GM13976 (cell line): ENCODE measurements around the gene ASB15.

ENCODE experiments used
- DNase-seq: peaks from one replicate; pipeline ENCODE4 v3.0.0; 2012; ENCODE audit warnings: low spot score
- in situ Hi-C: fragments of 300-500 bp; cut with MboI; formaldehyde crosslinking; loops from one replicate; pipeline ENCODE4 v1.12.0; 2022; ENCODE audit warnings: low sequenced_read_pairs, mixed read lengths, inconsistent platforms; ENCODE audit not compliant: unreplicated experiment
- TF ChIP-seq, protein P1 (sequence below): IDR thresholded peaks from 2 replicates; pipeline ENCODE4 v1.5.1; 2012; ENCODE audit warnings: borderline replicate concordance, mild to moderate bottlenecking; ENCODE audit not compliant: insufficient read depth; ENCODE audit errors: extremely low read depth, missing control alignments, control extremely low read depth

The ASB15 gene

DNA sequence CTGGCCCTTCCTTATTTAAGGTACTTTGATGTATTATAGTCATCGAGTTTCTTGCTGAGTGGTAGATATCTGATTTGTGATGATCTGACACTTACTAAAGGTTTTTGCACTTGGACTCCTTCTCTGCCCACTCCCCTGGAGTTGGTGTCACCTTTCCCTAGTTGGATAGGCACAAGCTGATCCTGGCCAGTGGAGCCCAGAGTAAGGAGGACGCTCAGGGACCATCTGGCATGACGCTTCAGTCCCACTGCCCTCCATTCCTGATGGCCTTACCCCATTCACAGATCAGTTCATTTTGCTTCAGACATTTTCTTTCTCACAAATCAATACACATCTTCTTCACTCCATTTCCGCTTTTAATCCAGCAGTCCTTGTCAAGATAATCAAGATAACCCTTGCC is 20.1 kb downstream of the ASB15 start:
- TF ChIP-seq, protein P1, sequence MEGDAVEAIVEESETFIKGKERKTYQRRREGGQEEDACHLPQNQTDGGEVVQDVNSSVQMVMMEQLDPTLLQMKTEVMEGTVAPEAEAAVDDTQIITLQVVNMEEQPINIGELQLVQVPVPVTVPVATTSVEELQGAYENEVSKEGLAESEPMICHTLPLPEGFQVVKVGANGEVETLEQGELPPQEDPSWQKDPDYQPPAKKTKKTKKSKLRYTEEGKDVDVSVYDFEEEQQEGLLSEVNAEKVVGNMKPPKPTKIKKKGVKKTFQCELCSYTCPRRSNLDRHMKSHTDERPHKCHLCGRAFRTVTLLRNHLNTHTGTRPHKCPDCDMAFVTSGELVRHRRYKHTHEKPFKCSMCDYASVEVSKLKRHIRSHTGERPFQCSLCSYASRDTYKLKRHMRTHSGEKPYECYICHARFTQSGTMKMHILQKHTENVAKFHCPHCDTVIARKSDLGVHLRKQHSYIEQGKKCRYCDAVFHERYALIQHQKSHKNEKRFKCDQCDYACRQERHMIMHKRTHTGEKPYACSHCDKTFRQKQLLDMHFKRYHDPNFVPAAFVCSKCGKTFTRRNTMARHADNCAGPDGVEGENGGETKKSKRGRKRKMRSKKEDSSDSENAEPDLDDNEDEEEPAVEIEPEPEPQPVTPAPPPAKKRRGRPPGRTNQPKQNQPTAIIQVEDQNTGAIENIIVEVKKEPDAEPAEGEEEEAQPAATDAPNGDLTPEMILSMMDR, result no peak
- no peak for DNase-seq
- in situ Hi-C loops, result no loop called here

DNA sequence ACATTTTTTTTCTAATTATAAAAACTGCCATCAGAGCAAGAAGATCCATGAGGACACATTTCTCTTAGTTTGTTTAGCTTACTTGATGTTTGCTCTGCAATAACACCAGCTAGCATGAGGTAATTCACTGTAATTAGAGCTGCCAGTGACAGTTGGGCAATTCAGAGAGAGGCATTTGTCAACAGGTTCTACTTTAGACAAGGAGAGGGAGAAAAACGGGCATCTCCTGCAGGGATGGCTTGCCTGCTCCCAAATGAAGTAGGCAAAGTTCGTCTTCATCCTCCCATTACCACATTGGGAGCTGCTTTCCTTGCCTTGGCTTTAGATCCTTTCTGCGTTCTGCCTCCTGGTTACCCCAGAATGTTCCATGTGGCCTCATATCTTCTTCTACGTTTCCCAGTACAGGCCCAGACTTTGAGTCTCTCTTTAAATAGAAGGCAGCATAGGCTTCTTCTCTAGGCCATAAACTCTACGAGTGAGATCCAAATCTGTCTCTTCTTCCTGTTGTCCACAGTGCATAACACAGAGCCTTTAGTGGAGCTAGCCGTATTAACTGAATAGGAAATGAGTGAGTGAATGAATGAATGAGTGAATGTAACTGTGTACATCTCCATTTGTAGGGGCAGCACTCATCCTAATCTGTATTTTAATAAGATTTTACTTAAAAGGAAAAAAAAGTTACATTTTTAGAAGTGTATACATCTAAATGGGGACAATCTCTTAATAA is 21.2 kb downstream of the ASB15 start:
- TF ChIP-seq, protein P1, result no peak
- no peak for DNase-seq
- in situ Hi-C loops, result no loop called here

DNA sequence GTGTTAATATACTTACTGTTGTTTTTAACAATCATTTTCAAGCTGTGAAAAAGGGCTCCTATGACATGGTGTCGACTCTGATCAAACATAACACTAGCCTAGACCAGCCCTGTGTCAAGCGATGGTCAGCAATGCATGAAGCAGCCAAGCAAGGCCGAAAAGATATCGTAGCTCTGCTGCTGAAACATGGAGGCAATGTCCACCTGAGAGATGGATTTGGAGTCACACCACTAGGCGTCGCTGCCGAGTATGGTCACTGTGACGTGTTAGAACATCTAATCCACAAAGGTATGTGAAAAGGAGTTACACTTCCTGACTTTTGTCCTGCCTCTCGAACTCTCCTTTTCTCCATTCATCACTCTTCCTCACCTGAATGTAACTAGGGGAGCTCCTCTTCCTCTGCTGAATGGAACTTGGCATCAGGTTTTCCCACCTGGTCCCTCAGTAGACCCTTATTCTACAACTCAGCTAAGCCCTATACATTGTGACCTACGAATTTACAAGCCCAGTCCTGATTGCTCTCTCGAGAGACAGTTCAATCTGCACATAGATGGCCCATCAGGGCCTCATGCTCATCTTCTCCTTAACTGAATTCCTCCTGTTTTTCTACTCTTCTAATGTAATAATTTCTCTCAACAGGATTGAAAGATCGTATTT is 23.0 kb downstream of the ASB15 start:
- TF ChIP-seq, protein P1, result peak; percentile 85
- DNase-seq, result peak; percentile 64
- in situ Hi-C loops, result no loop called here

DNA sequence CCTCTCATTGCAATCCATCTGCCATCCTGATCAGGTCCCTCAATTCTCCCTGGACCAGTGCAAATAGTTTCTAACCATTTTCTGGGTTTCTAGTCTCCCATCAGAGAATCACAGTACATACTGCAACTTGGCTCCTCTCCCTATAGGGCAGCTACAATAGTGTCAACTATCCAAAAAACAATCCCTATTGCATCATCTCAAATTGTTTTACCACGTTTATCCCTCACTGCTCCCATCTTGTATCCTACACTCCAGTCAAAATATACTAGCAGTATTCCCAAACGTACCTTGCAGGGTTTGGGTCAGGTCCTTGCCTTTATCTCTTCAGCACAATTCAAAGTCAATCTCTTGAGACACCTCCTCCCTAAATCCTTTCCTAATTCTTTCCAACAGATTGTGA is 23.6 kb downstream of the ASB15 start:
- in situ Hi-C loops, result no loop called here
- no peak for DNase-seq
- TF ChIP-seq, protein P1, result no peak

DNA sequence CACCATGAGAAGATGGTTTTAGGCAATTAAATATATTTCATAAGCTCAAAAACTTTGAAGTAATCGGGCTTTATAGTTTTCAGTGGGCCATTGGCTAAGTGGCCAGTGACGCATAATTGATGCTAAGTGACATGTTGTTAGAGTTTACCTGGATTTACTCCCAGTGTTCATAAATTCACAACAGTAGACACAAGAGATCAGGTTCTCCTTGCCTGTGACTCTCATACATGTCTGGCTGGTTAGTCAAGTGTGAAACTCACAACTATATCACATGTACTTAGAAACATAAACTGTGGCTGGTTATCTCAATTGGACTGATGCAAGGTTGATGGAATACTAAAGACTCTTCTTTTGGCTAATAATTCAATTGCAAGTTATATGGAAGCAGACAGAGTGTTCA is 26.2 kb downstream of the ASB15 start:
- TF ChIP-seq, protein P1, result no peak
- in situ Hi-C loops, result no loop called here
- no peak for DNase-seq

DNA sequence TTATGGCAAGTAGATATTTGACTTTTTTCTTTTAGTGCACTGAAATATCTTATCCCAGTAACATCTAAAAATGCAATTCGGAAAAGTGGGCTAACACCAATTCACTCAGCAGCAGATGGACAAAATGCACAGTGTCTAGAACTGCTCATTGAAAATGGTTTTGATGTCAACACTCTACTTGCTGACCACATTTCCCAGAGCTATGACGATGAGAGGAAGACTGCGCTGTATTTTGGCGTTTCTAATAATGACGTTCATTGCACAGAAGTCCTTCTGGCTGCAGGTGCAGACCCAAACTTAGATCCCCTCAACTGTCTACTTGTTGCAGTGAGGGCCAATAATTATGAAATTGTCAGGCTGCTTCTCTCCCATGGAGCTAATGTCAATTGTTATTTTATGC is 27.2 kb downstream of the ASB15 start:
- in situ Hi-C loops, result no loop called here
- DNase-seq, result no peak

More for the DNA sequence above, 27.2 kb downstream of the ASB15 start:
- TF ChIP-seq, protein P1, result no peak
